CD4-positive, alpha-beta T cell (primary cell): ENCODE data around the gene LDLRAD4. TPM values are rescaled to one million over a fixed set of nuclear protein-coding genes. Genes with fewer than 3 reads are reported as not detected.
A peak's percentile ranks its signal among the peaks of the same experiment; 100 is the strongest.

Experiments
- ATAC-seq: fragments of 200-7000 bp; cut with Tn5 transposase; one replicate; pipeline ENCODE4 v1.10.0; 2022; ENCODE audit warnings: mild to moderate bottlenecking; ENCODE audit not compliant: poor library complexity
- CTCF ChIA-PET: fragments of 350-600 bp; sonication (Branson Sonifier 250); formaldehyde crosslinking; loops from one replicate; lab custom pipeline; 2021; ENCODE audit warnings: antibody characterized with exemption, inconsistent platforms; lab: Charles Lee
- POLR2A ChIA-PET: fragments of 350-600 bp; sonication (Branson Sonifier 250); formaldehyde crosslinking; loops from one replicate; lab custom pipeline; 2021; ENCODE audit warnings: antibody characterized with exemption, inconsistent platforms; lab: Charles Lee
- DNase-seq, 14 experiments: peaks; one replicate each; pipeline ENCODE4 v3.0.0-alpha.2; 2013 to 2020; ENCODE audit warnings: mixed read lengths in 2 of 14
- H3K27ac ChIP-seq, 2 donors: one replicate each; pipeline versions ENCODE4 v1.5.1 to v1.7.0; 2013; ENCODE audit warnings: low read length in 2 of 2, low read depth in 1 of 2, mild to moderate bottlenecking in 1 of 2
- H3K27me3 ChIP-seq, 2 experiments: 1 replicate in 1 of 2; 2 replicates in 1 of 2; pipeline versions ENCODE4 v1.6.1 to v1.7.0; 2013; ENCODE audit warnings: low read length in 2 of 2, control low read depth in 1 of 2, mild to moderate bottlenecking in 1 of 2, moderate library complexity in 1 of 2; ENCODE audit not compliant: insufficient read depth in 2 of 2, control insufficient read depth in 1 of 2
- H3K36me3 ChIP-seq: one replicate; pipeline ENCODE4 v1.6.1; 2013; ENCODE audit warnings: low read length, control low read depth; ENCODE audit not compliant: insufficient read depth
- H3K4me1 ChIP-seq: one replicate; pipeline ENCODE4 v1.6.1; 2013; ENCODE audit warnings: low read length, control low read depth; ENCODE audit not compliant: insufficient read depth
- H3K4me3 ChIP-seq: one replicate; pipeline ENCODE4 v1.5.1; 2013; ENCODE audit warnings: mild to moderate bottlenecking, low read length, moderate library complexity
- H3K9me3 ChIP-seq, 2 experiments: 1 replicate in 1 of 2; 2 replicates in 1 of 2; pipeline versions ENCODE4 v1.6.1 to v1.7.0; 2013; ENCODE audit warnings: low read length in 2 of 2, mild to moderate bottlenecking in 2 of 2, control low read depth in 1 of 2, moderate library complexity in 1 of 2; ENCODE audit not compliant: control insufficient read depth in 1 of 2, insufficient read depth in 1 of 2
- H3K27ac Mint-ChIP-seq: one replicate; pipeline ENCODE4 v1.8.0; 2020; ENCODE audit warnings: mixed read lengths
- H3K27me3 Mint-ChIP-seq: one replicate; pipeline ENCODE4 v1.8.0; 2021; ENCODE audit warnings: mixed read lengths
- H3K36me3 Mint-ChIP-seq: one replicate; pipeline ENCODE4 v1.8.0; 2021; ENCODE audit warnings: low read depth, mixed read lengths
- H3K4me1 Mint-ChIP-seq: one replicate; pipeline ENCODE4 v1.8.0; 2021; ENCODE audit warnings: low read depth, mixed read lengths
- H3K4me3 Mint-ChIP-seq: one replicate; pipeline ENCODE4 v1.8.0; 2020; ENCODE audit warnings: mild to moderate bottlenecking, mixed read lengths
- H3K9me3 Mint-ChIP-seq: one replicate; pipeline ENCODE4 v1.8.0; 2020; ENCODE audit warnings: mixed read lengths
- intact Hi-C, 2 experiments: fragments of 100-400 bp; cut with DNase I in 1 of 2; cut with micrococcal nuclease in 1 of 2; formaldehyde crosslinking; loops; one replicate each; pipeline versions ENCODE4 v1.15.1 to v1.9.0; 2023 to 2025; cut with DNase I, micrococcal nuclease
- total RNA-seq, 174 experiments: library from RNA in 2 of 174; stranded (reverse) in 2 of 174; gene quantifications; one replicate each; pipeline ENCODE4 v1.2.3 and lab custom pipeline; 2021 to 2026
- TF ChIP-seq, protein P1 (sequence below): fragments of 200-600 bp; IDR thresholded peaks from one replicate; pipeline ENCODE4 v1.8.0; 2022; ENCODE audit warnings: antibody characterized with exemption, mild to moderate bottlenecking

Gene LDLRAD4
- total RNA-seq, 2 experiments from 2014 or later: 51.9 to 52.7 TPM

DNA sequence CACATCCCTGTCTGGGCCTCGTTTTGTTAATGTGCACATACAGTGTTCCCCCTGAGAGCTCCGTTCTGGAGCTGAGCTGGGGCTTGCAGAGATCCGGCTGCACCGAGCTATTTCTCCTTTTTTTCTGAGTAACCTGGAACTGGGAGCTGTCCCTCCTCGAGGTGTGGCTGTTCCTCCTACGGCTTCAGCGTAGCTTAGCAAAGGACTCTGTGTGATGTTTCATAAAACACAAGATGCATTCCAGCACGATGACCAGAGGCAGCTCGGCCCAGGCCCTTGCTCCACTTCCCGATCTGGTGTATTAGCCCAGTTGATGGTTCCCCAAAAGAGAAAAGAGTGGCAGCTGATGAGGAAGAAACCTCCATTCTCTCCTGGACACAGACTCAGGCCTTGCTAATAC, 404.8 kb downstream of the LDLRAD4 start:
- TF ChIP-seq, protein P1, sequence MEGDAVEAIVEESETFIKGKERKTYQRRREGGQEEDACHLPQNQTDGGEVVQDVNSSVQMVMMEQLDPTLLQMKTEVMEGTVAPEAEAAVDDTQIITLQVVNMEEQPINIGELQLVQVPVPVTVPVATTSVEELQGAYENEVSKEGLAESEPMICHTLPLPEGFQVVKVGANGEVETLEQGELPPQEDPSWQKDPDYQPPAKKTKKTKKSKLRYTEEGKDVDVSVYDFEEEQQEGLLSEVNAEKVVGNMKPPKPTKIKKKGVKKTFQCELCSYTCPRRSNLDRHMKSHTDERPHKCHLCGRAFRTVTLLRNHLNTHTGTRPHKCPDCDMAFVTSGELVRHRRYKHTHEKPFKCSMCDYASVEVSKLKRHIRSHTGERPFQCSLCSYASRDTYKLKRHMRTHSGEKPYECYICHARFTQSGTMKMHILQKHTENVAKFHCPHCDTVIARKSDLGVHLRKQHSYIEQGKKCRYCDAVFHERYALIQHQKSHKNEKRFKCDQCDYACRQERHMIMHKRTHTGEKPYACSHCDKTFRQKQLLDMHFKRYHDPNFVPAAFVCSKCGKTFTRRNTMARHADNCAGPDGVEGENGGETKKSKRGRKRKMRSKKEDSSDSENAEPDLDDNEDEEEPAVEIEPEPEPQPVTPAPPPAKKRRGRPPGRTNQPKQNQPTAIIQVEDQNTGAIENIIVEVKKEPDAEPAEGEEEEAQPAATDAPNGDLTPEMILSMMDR: no peak
- Mint-ChIP-seq H3K4me1 (peaks cover 15% of the 10 kb centered on the region), H3K4me3 (no peak overlapping the region), H3K27me3 (no peaks in the 10 kb centered on the region), H3K27ac (peak overlapping the region; percentile 24), H3K9me3 (no peaks in the 10 kb centered on the region), H3K36me3 (peaks cover 14% of the 10 kb centered on the region)
- H3K36me3 ChIP-seq: peaks cover 36% of the 10 kb centered on the region
- ChIA-PET POLR2A (no interaction called here), CTCF (no interaction called here)
- no peaks in the 10 kb centered on the region for H3K27me3 ChIP-seq
- H3K27ac ChIP-seq: no peak overlapping the region
- DNase-seq (peak in 1 of 14 experiments; percentile 20), ATAC-seq (no peak)
- intact Hi-C loops: no loop called here
- no peak overlapping the region for H3K4me3 ChIP-seq
- peaks cover 10% of the 10 kb centered on the region for H3K4me1 ChIP-seq
- no peaks in the 10 kb centered on the region for H3K9me3 ChIP-seq

DNA sequence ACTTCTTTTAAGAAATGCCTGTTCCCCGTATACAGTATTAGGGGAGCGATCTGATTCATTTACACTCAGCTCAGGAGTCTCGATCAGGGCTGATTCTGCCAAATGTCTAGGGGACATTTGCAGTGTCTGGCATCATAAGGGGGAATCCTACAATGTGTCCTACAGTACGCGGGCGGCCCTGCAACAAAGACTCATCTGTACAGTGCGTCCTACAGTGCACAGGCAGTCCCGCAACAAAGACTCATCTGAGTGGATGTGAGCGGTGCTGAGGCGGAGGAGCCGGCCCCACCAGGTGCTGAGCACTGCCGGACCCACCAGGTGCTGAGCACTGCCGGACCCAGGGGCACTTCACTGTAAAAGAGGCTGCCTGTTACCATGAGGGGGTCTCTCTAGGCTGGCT, 405.3 kb downstream of the LDLRAD4 start:
- TF ChIP-seq, protein P1: no peak
- Histone ChIP-seq H3K9me3 (no peaks in the 10 kb centered on the region), H3K4me1 (peaks cover 10% of the 10 kb centered on the region), H3K27me3 (no peaks in the 10 kb centered on the region), H3K4me3 (no peak overlapping the region), H3K27ac (no peak overlapping the region), H3K36me3 (peaks cover 36% of the 10 kb centered on the region)
- ChIA-PET POLR2A (no interaction called here), CTCF (no interaction called here)
- intact Hi-C loops: no loop called here
- Mint-ChIP-seq H3K4me1 (peaks cover 20% of the 10 kb centered on the region), H3K9me3 (no peaks in the 10 kb centered on the region), H3K27me3 (no peaks in the 10 kb centered on the region), H3K27ac (peak overlapping the region; percentile 24), H3K36me3 (peaks cover 14% of the 10 kb centered on the region), H3K4me3 (no peak overlapping the region)
- ATAC-seq: no peak
- no peak for DNase-seq

DNA sequence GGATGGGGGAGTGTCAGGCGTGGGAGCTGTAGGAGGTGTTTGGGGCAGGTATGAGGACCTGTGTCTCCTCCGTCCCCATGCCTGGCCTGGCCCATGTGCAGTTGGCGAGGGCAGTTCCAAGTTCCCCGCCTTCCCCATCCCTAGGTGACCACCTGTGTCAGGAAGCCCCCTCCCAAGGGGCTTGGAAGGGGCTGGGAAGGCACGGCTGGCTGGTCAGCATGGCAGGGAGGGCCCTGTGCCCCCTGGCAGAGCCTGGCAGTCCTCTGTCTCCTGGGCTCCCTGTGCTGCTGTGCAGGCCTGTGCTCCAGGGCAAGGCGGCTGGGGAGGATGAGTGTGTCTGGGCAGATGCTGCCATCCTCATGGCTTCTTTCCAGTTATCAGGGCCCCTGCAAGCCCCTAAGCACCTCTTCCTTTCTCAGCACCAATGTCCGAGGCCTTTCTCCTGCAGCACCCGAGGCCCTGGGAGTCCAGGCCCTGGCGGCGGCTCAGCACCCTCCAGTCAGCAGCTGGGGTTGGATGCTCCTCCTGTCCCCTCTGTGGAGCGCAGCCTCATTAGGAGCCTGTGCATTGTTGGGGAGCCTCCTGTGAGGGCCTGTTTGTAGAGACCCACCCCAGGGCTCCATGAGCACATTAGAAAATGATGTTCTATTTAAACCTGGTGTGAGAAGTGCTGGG, 406.1 kb downstream of the LDLRAD4 start:
- ChIA-PET CTCF (no interaction called here), POLR2A (no interaction called here)
- H3K27ac Mint-ChIP-seq: no peak overlapping the region
- peaks cover 14% of the 10 kb centered on the region for H3K36me3 Mint-ChIP-seq
- no peaks in the 10 kb centered on the region for H3K9me3 Mint-ChIP-seq
- DNase-seq: no peak
- H3K27me3 ChIP-seq: no peaks in the 10 kb centered on the region
- TF ChIP-seq, protein P1: no peak
- H3K9me3 ChIP-seq: no peaks in the 10 kb centered on the region
- no peaks in the 10 kb centered on the region for H3K27me3 Mint-ChIP-seq
- H3K4me3 Mint-ChIP-seq: no peak overlapping the region
- H3K36me3 ChIP-seq: peaks cover 36% of the 10 kb centered on the region
- H3K4me3 ChIP-seq: no peak overlapping the region
- peaks cover 10% of the 10 kb centered on the region for H3K4me1 ChIP-seq
- H3K4me1 Mint-ChIP-seq: peaks cover 21% of the 10 kb centered on the region
- H3K27ac ChIP-seq: no peak overlapping the region
- intact Hi-C loops: no loop called here
- ATAC-seq: no peak
